Measurements from ENCODE around the gene TGFBR2. TPM values are rescaled to one million over a fixed set of nuclear protein-coding genes. Genes with fewer than 3 reads are reported as not detected.

Gene TGFBR2
- total and polyA plus RNA-seq, 10 of the 15 experiments (the other 5 are each of a cell fraction or from before 2014, with no cell fraction given) = 0.02 to 0.98 (median 0.18) TPM; not detected in 1

GRCh38 chr3:30650348-30650995 lies 44.1 kb downstream of the TGFBR2 start:
- Histone ChIP-seq H3K4me3 (no peak overlapping the region), H3K9me3 (replicated peaks; ENCODE audit: control insufficient read depth, insufficient read depth, low read length) (no peaks in the 10 kb centered on the region; the same call in 2 of the 3 replicates), H3K36me3 (ENCODE audit: control insufficient read depth in 2 of 2, insufficient read depth in 2 of 2, low read length in 1 of 2) (no peaks in the 10 kb centered on the region), H3K79me2 (ENCODE audit: control insufficient read depth, insufficient read depth, low read length) (no peaks in the 10 kb centered on the region), H3K9ac (ENCODE audit: control insufficient read depth, insufficient read depth, low read length) (no peak overlapping the region), H3K4me2 (ENCODE audit: control insufficient read depth, insufficient read depth) (no peak overlapping the region), H3K4me1 (ENCODE audit: control insufficient read depth, insufficient read depth, low read length) (peaks cover 15% of the 10 kb centered on the region), H3K27me3 (replicated peaks in 1 of 2; ENCODE audit: control insufficient read depth in 2 of 2, insufficient read depth in 2 of 2, low read length in 1 of 2) (peaks cover 0 to 1% of the 10 kb centered on the region in 2 experiments; a peak in 1 of 4 replicates), H4K20me1 (ENCODE audit: control insufficient read depth, insufficient read depth) (no peaks in the 10 kb centered on the region), H3K27ac (ENCODE audit: control insufficient read depth, insufficient read depth) (no peak overlapping the region), H2AFZ (ENCODE audit: control insufficient read depth, low read depth, low read length) (no peak overlapping the region)
- FAIRE-seq (no peak), DNase-seq (ENCODE audit: low read depth, low spot score) (no peak), ATAC-seq (no peak)
- SMC1A ChIA-PET (ENCODE audit: uncharacterized antibody, unreplicated experiment) = interaction anchor here (0.7 to 1.2 kb wide), 2 partner anchors 8 to 14 kb away, joined by 3 to 6 read pairs; no protein-coding TSS in a partner anchor
- in situ Hi-C loops (cut with MboI) = no loop called here
- RAD21 ChIA-PET (ENCODE audit: unreplicated experiment) = no interaction called here
- CTCF ChIA-PET = interaction anchor here (1.1 kb wide), 1 partner anchor 8 kb away, joined by 3 read pairs; no protein-coding TSS in a partner anchor
- WGBS (ENCODE audit: insufficient coverage, insufficient replicate concordance, low lambda C conversion rate, missing lambda C conversion rate) = 26% methylated on average over 2 of the region's 2 CpGs
- BruUV-seq (replicated peaks) = no TSS peak
- intact Hi-C loops (cut with micrococcal nuclease; ENCODE audit: unreplicated experiment) = no loop called here
- POLR2A ChIA-PET = interaction anchor here (1.4 kb wide), 1 partner anchor 9 kb away, joined by 4 read pairs; no protein-coding TSS in a partner anchor
- TF ChIP-seq RCOR1 (conservative IDR thresholded peaks at IDR 0.05; ENCODE audit: low read depth, low read length) (no peak), EP300 (IDR thresholded peaks at IDR 0.05; ENCODE audit: borderline replicate concordance in 1 of 2, control insufficient read depth in 1 of 2, low read depth in 2 of 2, low read length in 2 of 2) (no peak), E4F1 (IDR thresholded peaks at IDR 0.05; ENCODE audit: borderline replicate concordance, partially characterized antibody) (no peak), STAT3 (IDR thresholded peaks at IDR 0.05; ENCODE audit: low read depth, low read length) (no peak), ZBTB33 (IDR thresholded peaks at IDR 0.05) (no peak), USF1 (IDR thresholded peaks at IDR 0.05; ENCODE audit: borderline replicate concordance, extremely low read length, insufficient read depth, low read depth, low read length) (no peak), IKZF2 (IDR thresholded peaks at IDR 0.05) (no peak), PML (IDR thresholded peaks at IDR 0.05; ENCODE audit: low read length) (no peak), POU2F2 (IDR thresholded peaks at IDR 0.05; ENCODE audit: borderline replicate concordance, low read depth, low read length) (no peak), IKZF1 (conservative IDR thresholded peaks at IDR 0.05) (no peak), ZNF217 (IDR thresholded peaks at IDR 0.05) (no peak), NFXL1 (IDR thresholded peaks at IDR 0.05; ENCODE audit: borderline replicate concordance) (no peak), RUNX3 (IDR thresholded peaks at IDR 0.05; ENCODE audit: low read length) (no peak), IRF3 (IDR thresholded peaks at IDR 0.05) (no peak), SMARCA5 (IDR thresholded peaks at IDR 0.05) (no peak)
